SW 1271 (cell line): ENCODE results near the gene BGLAP.
"Not testable (repeated sequence)": the region's sequence is repeated elsewhere in the genome, so short reads cannot be mapped to it uniquely, and the experiment has no call there.

ENCODE experiments used
- DNase-seq, 2 experiments: peaks; one replicate each; lab custom pipeline; 2025; lab: John Stamatoyannopoulos, UW

Gene BGLAP

DNA sequence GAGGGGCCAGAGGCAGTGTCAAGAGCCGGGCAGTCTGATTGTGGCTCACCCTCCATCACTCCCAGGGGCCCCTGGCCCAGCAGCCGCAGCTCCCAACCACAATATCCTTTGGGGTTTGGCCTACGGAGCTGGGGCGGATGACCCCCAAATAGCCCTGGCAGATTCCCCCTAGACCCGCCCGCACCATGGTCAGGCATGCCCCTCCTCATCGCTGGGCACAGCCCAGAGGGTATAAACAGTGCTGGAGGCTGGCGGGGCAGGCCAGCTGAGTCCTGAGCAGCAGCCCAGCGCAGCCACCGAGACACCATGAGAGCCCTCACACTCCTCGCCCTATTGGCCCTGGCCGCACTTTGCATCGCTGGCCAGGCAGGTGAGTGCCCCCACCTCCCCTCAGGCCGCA is at the start of gene BGLAP:
Gene BGLAP (plus strand): TSS at position 259 of the 400 bp plus-strand sequence. CDS start 48 bp downstream, at position 307.
- DNase-seq = no peak

DNA sequence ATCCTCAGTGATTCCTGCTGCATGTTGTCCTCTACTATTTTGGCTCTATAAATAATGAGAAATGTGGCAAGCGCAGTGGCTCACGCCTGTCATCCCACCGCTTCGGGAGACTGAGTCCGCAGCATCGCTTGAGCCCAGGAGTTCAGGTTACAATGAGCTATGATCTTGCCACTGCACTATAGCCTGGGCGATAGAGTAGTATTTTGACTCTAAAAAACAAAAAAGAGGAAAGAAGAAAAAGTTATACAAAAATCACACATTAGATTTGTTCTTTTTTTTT is 48.8 kb upstream of the BGLAP start:
- no peak for DNase-seq

- DNase-seq = peak; percentile 88 to 93
Observed at GRCh38 chr1:156193488-156194299, 48.3 kb upstream of the BGLAP start, which contains the start of gene SLC25A44. SLC25A44 (plus strand) TSS chr1:156194104; CDS start chr1:156199848, 5,744 bp downstream.

DNA sequence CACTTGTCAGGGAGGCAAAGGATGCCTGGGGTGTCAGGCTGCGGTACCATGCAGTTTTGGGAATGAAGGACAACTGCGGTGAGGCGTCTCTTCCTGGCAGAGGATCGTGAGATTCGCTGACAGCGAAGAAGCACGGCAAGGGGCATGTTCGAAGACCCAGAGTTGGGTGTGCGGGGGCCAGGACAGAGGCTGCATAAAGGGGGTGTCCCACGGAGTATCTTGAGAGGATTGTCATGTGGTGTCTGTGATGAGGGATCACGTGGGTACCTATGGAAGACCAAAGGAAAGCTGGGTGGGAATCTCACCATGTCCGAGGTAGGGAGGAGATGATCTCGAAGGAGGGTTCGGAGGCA is 47.7 kb upstream of the BGLAP start:
- DNase-seq = no peak

GRCh38 chr1:156195853-156196252 is 46.1 kb upstream of the BGLAP start:
- DNase-seq = no peak

- no peak for DNase-seq
Observed at GRCh38 chr1:156196445-156196844, 45.5 kb upstream of the BGLAP start.

- no peak for DNase-seq
Observed at GRCh38 chr1:156198831-156199349, 43.1 kb upstream of the BGLAP start.

- DNase-seq = no peak
Observed at GRCh38 chr1:156200044-156200443, 41.9 kb upstream of the BGLAP start.

GRCh38 chr1:156203331-156203730 is 38.7 kb upstream of the BGLAP start:
- peak in 1 of 2 experiments; percentile 4 for DNase-seq

- no peak for DNase-seq
Observed at GRCh38 chr1:156204686-156205085, 37.3 kb upstream of the BGLAP start.

DNA sequence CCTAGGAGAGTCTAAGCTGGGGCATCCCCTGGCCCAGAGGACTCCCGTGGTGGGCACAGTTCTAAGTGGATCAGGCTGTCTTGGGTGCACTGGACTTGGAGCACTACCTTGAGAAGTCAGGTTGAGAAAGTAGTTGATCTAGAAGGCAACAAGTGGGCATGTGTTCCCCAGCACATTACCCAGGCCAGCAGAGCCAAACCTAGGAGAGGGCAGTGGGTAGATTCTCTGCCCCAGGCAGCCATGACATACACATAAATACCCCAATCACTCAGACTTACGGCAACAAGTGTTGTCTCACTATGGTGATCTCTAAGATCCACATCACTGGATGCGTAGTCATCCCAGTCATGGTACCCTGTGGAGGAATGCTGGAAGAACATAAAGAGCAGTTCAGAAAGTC is 30.7 kb upstream of the BGLAP start:
- no peak for DNase-seq

DNA sequence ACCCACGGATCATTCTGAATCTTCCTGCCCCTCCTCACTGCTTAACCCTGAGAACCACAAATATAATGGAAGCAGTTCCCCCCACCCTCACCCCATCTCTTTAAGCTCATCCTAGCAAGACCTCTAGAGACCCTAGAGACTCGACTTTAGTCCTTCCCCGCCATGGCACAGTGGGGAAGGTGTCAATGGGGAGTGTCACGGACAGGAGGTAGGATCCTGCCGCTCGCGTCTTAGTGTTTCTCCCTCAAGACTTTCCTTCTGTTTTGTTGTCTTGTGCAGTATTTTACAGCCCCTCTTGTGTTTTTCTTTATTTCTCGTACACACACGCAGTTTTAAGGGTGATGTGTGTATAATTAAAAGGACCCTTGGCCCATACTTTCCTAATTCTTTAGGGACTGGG is 29.9 kb upstream of the BGLAP start:
- no peak for DNase-seq

DNA sequence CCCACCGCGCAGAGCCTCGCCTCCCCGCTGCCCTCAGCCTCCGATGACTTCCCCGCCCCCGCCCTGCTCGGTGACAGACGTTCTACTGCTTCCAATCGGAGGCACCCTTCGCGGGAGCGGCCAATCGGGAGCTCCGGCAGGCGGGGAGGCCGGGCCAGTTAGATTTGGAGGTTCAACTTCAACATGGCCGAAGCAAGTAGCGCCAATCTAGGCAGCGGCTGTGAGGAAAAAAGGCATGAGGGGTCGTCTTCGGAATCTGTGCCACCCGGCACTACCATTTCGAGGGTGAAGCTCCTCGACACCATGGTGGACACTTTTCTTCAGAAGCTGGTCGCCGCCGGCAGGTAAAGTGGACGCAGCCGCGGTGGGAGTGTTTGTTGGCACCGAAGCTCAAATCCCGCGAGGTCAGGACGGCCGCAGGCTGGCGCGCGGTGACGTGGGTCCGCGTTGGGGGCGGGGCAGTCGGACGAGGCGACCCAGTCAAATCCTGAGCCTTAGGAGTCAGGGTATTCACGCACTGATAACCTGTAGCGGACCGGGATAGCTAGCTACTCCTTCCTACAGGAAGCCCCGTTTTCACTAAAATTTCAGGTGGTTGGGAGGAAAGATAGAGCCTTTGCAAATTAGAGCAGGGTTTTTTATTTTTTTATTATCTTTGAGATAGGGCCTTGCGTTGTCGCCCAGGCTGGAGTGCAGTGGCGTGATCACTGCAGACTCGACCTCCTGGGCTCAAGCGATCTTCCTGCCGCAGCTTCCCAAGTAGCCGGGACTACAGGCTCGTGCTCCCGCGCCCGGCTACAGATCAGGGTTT is 28.9 kb upstream of the BGLAP start, which contains the start of gene PMF1:
Gene PMF1 (plus strand): TSS at position 175 of the 811 bp plus-strand sequence. CDS start 9 bp downstream, at position 184.
- DNase-seq = peak; percentile 75 to 87

GRCh38 chr1:156213644-156213966 is 28.4 kb upstream of the BGLAP start:
- no peak for DNase-seq

GRCh38 chr1:156214024-156214748 is 27.8 kb upstream of the BGLAP start:
- no peak for DNase-seq

DNA sequence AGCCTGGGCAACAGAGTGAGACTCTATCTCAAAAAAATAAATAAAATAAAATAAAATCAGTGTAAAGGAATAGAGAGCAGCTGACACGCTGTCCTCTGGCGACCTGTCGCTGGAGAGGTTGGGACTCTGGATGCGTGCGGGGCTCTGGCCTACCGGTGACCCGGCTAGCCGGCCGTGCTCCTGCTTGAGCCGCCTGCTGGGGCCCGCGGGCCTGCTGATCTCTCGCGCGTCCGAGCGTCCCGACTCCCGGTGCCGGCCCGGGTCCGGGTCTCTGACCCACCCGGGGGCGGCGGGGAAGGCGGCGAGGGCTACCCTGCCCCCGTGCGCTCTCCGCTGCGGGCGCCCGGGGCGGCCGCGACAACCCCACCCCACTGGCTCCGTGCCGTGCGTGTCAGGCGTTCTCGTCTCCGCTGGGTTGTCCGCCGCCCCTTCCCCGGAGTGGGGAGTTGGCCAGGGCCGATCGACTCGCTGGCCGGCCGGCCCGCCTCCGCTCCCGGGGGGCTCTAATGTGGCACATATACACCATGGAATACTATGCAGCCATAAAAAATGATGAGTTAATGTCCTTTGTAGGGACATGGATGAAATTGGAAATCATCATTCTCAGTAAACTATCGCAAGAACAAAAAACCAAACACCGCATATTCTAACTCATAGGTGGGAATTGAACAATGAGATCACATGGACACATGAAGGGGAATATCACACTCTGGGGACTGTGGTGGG is 25.5 kb upstream of the BGLAP start:
- not testable (repeated sequence) for DNase-seq

DNA sequence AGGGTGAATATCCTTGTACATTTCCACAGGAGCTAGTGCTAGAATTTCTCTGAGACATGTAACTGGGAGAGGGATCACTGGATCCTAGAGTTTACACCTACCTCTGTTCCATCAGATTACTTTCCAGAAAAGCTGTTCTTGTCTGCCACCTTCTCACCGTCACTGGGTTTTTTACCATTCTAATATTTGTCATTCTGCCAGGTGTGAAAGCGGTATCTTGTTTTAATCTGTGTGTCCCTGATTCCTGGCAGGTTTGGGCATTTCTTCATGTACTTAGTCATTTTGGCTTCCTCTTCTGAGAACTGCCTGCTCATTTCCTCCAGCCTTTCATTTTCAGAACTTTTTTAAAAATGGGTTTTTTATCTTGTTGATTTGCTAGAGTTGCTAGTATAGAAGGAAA is 24.1 kb upstream of the BGLAP start:
- DNase-seq = no peak

- DNase-seq = no peak
Observed at GRCh38 chr1:156220226-156220625, 21.8 kb upstream of the BGLAP start.

DNA sequence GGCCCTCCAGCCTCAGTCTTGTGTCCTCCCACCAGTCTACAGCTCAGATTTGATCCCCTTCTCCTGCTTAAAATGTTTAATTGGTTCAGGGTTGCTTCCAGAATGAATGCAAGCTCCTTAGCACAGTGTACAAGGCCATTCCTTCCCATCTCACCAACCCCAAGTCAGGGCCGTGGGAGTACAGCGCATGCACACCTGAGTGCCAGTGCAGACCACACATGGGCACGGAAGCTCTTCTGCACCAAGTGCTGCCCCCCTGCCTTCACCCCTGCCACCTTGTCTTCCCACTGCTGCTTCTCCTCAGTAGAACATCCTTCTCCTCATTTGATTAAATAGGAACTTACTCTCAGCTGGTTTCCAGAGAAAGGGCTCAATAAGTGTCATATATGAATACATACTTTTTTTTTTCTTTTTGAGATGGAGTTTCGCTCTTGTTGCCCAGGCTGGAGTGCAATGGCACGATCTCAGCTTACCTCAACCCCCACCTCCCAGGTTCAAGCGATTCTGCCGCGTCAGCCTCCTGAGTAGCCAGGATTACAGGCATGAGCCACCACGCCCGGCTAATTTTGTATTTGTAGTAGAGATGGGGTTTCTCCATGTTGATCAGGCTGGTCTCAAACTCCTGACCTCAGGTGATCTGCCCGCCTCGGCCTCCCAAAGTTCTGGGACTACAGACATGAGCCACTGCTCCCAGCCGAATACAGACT is 19.8 kb upstream of the BGLAP start:
- DNase-seq = no peak

- DNase-seq = no peak
Observed at GRCh38 chr1:156225677-156226014, 16.3 kb upstream of the BGLAP start.

DNA sequence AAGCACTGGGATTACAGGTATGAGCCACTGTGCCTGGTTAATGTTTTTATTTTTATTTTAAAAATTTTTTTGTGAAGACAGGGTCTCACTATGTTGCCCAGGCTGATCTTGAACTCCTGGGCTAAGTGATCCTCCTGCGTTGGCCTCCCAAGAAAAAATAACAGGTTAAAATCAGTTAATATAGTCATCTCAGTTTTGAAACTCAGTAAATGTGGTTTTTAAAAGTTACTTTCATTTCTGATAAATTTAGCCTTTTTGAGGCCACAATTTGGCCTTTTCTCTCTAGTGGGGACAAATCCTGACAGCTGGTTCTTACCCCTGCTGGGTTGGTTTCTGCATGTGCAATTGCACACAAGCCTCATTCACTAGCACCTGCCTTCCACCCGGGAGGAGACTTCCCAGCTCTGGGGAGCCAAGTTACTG is 15.9 kb upstream of the BGLAP start:
- DNase-seq = no peak
